Measurements from ENCODE around the gene ECE1.

ECE1 gene

GRCh38 chr1:21256776-21257175 is 33.5 kb downstream of the ECE1 start:
- Histone ChIP-seq H3K9me2 (ENCODE audit: low read depth, low read length) (no peaks in the 10 kb centered on the region), H4K20me1 (ENCODE audit: insufficient read depth, low read length) (no peaks in the 10 kb centered on the region), H3K27me3 (ENCODE audit: insufficient read depth, low read length) (no peaks in the 10 kb centered on the region), H3K79me2 (ENCODE audit: insufficient read depth, low read length) (no peaks in the 10 kb centered on the region), H3K9ac (ENCODE audit: low read length) (no peak overlapping the region), H3F3A (ENCODE audit: insufficient read depth, low read length) (no peaks in the 10 kb centered on the region), H3K27ac (ENCODE audit: low read depth, low read length, poor library complexity, severe bottlenecking) (no peak overlapping the region), H3K36me3 (ENCODE audit: insufficient read depth, low read length) (peaks cover 13% of the 10 kb centered on the region; the same call in 1 of the 2 replicates), H3K9me3 (ENCODE audit: low read length) (no peaks in the 10 kb centered on the region), H3K4me3 (ENCODE audit: low read depth, low read length, poor library complexity, severe bottlenecking) (no peak overlapping the region), H2AFZ (ENCODE audit: low read length) (no peak overlapping the region), H3K4me2 (ENCODE audit: low read length) (no peak overlapping the region), H3K4me1 (ENCODE audit: insufficient read depth, low read length, severe bottlenecking) (peaks cover 9% of the 10 kb centered on the region)
- no peak for TF ChIP-seq EZH2 (IDR thresholded peaks at IDR 0.05; ENCODE audit: borderline replicate concordance, low read length)
- TF ChIP-seq CTCF (IDR thresholded peaks at IDR 0.05; ENCODE audit: low read length) = no peak

DNA sequence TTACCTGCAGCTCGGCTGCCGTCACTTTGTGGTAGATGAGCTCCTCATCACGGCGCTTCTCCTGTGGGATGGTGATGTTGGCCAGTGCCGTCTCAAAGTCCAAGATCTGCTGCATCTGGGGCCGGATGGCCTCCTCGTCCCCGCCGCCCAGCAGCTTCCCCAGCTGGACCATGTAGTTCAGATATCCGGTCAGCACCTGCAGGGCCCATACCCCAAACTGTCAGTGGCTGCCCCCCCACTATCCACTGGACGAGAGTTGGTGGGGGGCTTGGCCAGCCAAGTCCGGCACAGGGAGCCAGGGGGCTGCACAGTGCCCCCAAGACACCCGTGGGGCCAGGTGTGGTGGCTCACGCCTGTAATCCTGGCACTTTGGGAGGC is 34.3 kb downstream of the ECE1 start:
- no peaks in the 10 kb centered on the region for H3K9me3 ChIP-seq (ENCODE audit: low read length)
- no peaks in the 10 kb centered on the region for H3F3A ChIP-seq (ENCODE audit: insufficient read depth, low read length)
- H2AFZ ChIP-seq (ENCODE audit: low read length) = no peak overlapping the region
- H3K4me3 ChIP-seq (ENCODE audit: low read depth, low read length, poor library complexity, severe bottlenecking) = no peak overlapping the region
- no peak overlapping the region for H3K27ac ChIP-seq (ENCODE audit: low read depth, low read length, poor library complexity, severe bottlenecking)
- no peak overlapping the region for H3K9ac ChIP-seq (ENCODE audit: low read length)
- H3K79me2 ChIP-seq (ENCODE audit: insufficient read depth, low read length) = no peaks in the 10 kb centered on the region
- H3K9me2 ChIP-seq (ENCODE audit: low read depth, low read length) = no peaks in the 10 kb centered on the region
- H3K27me3 ChIP-seq (ENCODE audit: insufficient read depth, low read length) = no peaks in the 10 kb centered on the region
- H3K4me2 ChIP-seq (ENCODE audit: low read length) = no peak overlapping the region
- H4K20me1 ChIP-seq (ENCODE audit: insufficient read depth, low read length) = no peaks in the 10 kb centered on the region
- no peak for TF ChIP-seq EZH2 (IDR thresholded peaks at IDR 0.05; ENCODE audit: borderline replicate concordance, low read length)
- no peak for TF ChIP-seq CTCF (IDR thresholded peaks at IDR 0.05; ENCODE audit: low read length)
- peaks cover 13% of the 10 kb centered on the region; the same call in 1 of the 2 replicates for H3K36me3 ChIP-seq (ENCODE audit: insufficient read depth, low read length)
- peaks cover 9% of the 10 kb centered on the region for H3K4me1 ChIP-seq (ENCODE audit: insufficient read depth, low read length, severe bottlenecking)

DNA sequence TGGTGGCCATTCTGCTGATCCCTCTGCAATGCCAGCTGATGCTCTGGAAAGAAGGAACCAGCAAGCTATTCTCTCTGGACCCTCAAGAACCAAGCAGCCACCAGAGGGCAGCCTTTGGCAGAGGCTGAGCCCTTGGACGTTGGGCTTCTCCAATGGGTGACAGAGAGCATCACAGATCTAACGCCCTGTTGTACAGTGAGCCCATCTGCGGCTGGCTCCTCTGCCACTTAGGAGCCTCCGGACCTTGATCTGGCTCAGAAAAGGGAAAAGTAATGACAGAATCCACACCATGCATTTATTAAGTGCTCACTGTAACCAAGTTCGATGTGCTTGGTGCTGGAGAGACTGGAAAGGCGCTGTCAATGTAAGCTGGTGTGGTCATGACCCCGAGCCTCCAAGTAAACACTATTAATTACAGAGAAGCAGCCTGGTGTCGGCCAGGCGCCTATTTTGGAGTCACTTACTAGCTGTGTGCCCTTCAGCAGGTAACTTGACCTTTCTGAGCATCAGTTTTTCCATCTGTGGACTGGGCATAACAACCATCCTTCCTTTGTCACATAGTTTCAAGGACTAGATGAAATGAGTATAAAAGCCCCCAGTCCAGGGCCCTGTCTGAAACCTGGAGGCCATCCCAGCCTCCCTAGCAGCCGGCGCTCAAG is 34.9 kb downstream of the ECE1 start:
- Histone ChIP-seq H2AFZ (ENCODE audit: low read length) (no peak overlapping the region), H3K4me3 (ENCODE audit: low read depth, low read length, poor library complexity, severe bottlenecking) (no peak overlapping the region), H3K9me2 (ENCODE audit: low read depth, low read length) (no peaks in the 10 kb centered on the region), H3K36me3 (ENCODE audit: insufficient read depth, low read length) (peaks cover 13% of the 10 kb centered on the region; the same call in 1 of the 2 replicates), H3K4me2 (ENCODE audit: low read length) (no peak overlapping the region), H3K9me3 (ENCODE audit: low read length) (no peaks in the 10 kb centered on the region), H3K27ac (ENCODE audit: low read depth, low read length, poor library complexity, severe bottlenecking) (no peak overlapping the region), H4K20me1 (ENCODE audit: insufficient read depth, low read length) (no peaks in the 10 kb centered on the region), H3K9ac (ENCODE audit: low read length) (no peak overlapping the region), H3K27me3 (ENCODE audit: insufficient read depth, low read length) (no peaks in the 10 kb centered on the region), H3K4me1 (ENCODE audit: insufficient read depth, low read length, severe bottlenecking) (peaks cover 9% of the 10 kb centered on the region), H3F3A (ENCODE audit: insufficient read depth, low read length) (no peaks in the 10 kb centered on the region), H3K79me2 (ENCODE audit: insufficient read depth, low read length) (no peaks in the 10 kb centered on the region)
- TF ChIP-seq EZH2 (IDR thresholded peaks at IDR 0.05; ENCODE audit: borderline replicate concordance, low read length) (no peak), CTCF (IDR thresholded peaks at IDR 0.05; ENCODE audit: low read length) (peak; percentile 90)
